Thyroid gland (tissue), 4 donors: Measurements from ENCODE around the gene TEX44. TPM values are rescaled to one million over a fixed set of nuclear protein-coding genes. Genes with fewer than 3 reads are reported as not detected.

Experiments used
- DNase-seq, 2 donors: peaks; one replicate each; pipeline ENCODE4 v3.0.0-alpha.2; 2019
- H3K27ac ChIP-seq, 3 donors: fragments of 200-600 bp; sonication (generic); 1 replicate in 2 of 3; 2 replicates in 1 of 3; pipeline ENCODE4 v1.5.1; 2016 to 2019; ENCODE audit warnings: mild to moderate bottlenecking in 1 of 3, moderate library complexity in 1 of 3
- H3K27me3 ChIP-seq: fragments of 200-600 bp; sonication (generic); one replicate; pipeline ENCODE4 v1.5.1; 2019
- H3K36me3 ChIP-seq, 2 donors: fragments of 200-600 bp; sonication (generic); one replicate each; pipeline ENCODE4 v1.5.1; 2016 to 2019
- H3K4me1 ChIP-seq, 2 donors: fragments of 200-600 bp; sonication (generic); one replicate each; pipeline ENCODE4 v1.5.1; 2017 to 2019
- H3K4me3 ChIP-seq, 3 donors: fragments of 200-600 bp; sonication (generic); replicated peaks in 1 of 3; 1 replicate in 2 of 3; 2 replicates in 1 of 3; pipeline ENCODE4 v1.5.1; 2016; ENCODE audit warnings: mild to moderate bottlenecking in 1 of 3
- H3K9me3 ChIP-seq: fragments of 200-600 bp; sonication (generic); one replicate; pipeline ENCODE4 v1.5.1; 2017
- CTCF ChIP-seq, 6 experiments: fragments of 200-600 bp in 3 of 6; fragments of 450-650 bp in 3 of 6; sonication (generic) in 3 of 6; IDR thresholded peaks; one replicate each; pipeline ENCODE4 v1.5.1; 2016 to 2019; ENCODE audit warnings: antibody characterized with exemption in 6 of 6, mild to moderate bottlenecking in 2 of 6, inconsistent platforms in 1 of 6, moderate library complexity in 1 of 6
- POLR2A ChIP-seq, 2 donors: fragments of 450-650 bp; IDR thresholded peaks; one replicate each; pipeline ENCODE4 v1.6.1; 2017; ENCODE audit warnings: antibody characterized with exemption in 2 of 2, mild to moderate bottlenecking in 2 of 2, moderate library complexity in 1 of 2
- WGBS, 2 donors: methylation state at CpG; one replicate each; pipeline ENCODE4 v1.1.5; 2017; 5-methylcytosine and 5-hydroxymethylcytosine counted together
- intact Hi-C: fragments of 100-400 bp; cut with DNase I; formaldehyde crosslinking; loops from one replicate; pipeline ENCODE4 v1.15.1; 2023
- total RNA-seq, 4 donors: library from RNA; depleted of rRNA; stranded (reverse); fragments of >200 nt; gene quantifications; one replicate each; pipeline ENCODE4 v1.2.3, GENCODE V29; 2016

TEX44 gene
- total RNA-seq, 4 donors from 2014 or later: 0.54 TPM; not detected in 3

- peak; percentile 90 to 98 (median 96) for TF ChIP-seq CTCF (IDR thresholded peaks at IDR 0.05)
- TF ChIP-seq POLR2A (IDR thresholded peaks at IDR 0.05): peak in 1 of 2 donors; percentile 27
- Histone ChIP-seq H3K27ac (peak overlapping the region; percentile 98 to 99 (median 99)), H3K4me3 (no peak overlapping the region), H3K27me3 (no peaks in the 10 kb centered on the region), H3K4me1 (peaks cover 24 to 40% of the 10 kb centered on the region in 2 donors), H3K9me3 (no peaks in the 10 kb centered on the region), H3K36me3 (no peaks in the 10 kb centered on the region)
- intact Hi-C loops: loop anchor here (2.0 kb wide), 1 partner anchor 62 kb away; no protein-coding TSS in a partner anchor
- WGBS, 2 donors: 18 to 24% methylated on average over 12 to 19 of the region's 21 CpGs
- peak; percentile 94 to 96 for DNase-seq
Observed at GRCh38 chr2:231612456-231613330, 20.0 kb downstream of the TEX44 start.

- no peaks in the 10 kb centered on the region for H3K36me3 ChIP-seq
- intact Hi-C loops: loop anchor here (2.0 kb wide), 1 partner anchor 62 kb away; no protein-coding TSS in a partner anchor
- no peaks in the 10 kb centered on the region for H3K27me3 ChIP-seq
- H3K4me3 ChIP-seq: peak overlapping the region in 1 of 3 donors; percentile 44
- peak in 1 of 2 donors; percentile 16 for DNase-seq
- TF ChIP-seq POLR2A (IDR thresholded peaks at IDR 0.05) (no peak), CTCF (IDR thresholded peaks at IDR 0.05) (no peak)
- H3K27ac ChIP-seq: peak overlapping the region; percentile 98 to 99 (median 99)
- H3K9me3 ChIP-seq: no peaks in the 10 kb centered on the region
- peaks cover 24 to 40% of the 10 kb centered on the region in 2 donors for H3K4me1 ChIP-seq
- WGBS, 2 donors: 14 to 17% methylated on average over 9 of the region's 9 CpGs
Observed at GRCh38 chr2:231613331-231613662, 20.6 kb downstream of the TEX44 start.

GRCh38 chr2:231613663-231614558 is 21.2 kb downstream of the TEX44 start:
- peak; percentile 90 to 92 for DNase-seq
- H3K9me3 ChIP-seq: no peaks in the 10 kb centered on the region
- intact Hi-C loops: loop anchor here (2.0 kb wide), 1 partner anchor 61 kb away; no protein-coding TSS in a partner anchor
- peaks cover 24 to 40% of the 10 kb centered on the region in 2 donors for H3K4me1 ChIP-seq
- no peaks in the 10 kb centered on the region for H3K27me3 ChIP-seq
- H3K4me3 ChIP-seq: peak overlapping the region in 2 of 3 donors; percentile 34 to 44
- TF ChIP-seq POLR2A (IDR thresholded peaks at IDR 0.05): peak; percentile 32 to 66
- peak in 3 of 6 experiments; percentile 26 to 36 (median 27) for TF ChIP-seq CTCF (IDR thresholded peaks at IDR 0.05)
- WGBS, 2 donors: 2% methylated on average over 14 to 19 of the region's 86 CpGs
- H3K27ac ChIP-seq: peak overlapping the region; percentile 98 to 99 (median 99)
- no peaks in the 10 kb centered on the region for H3K36me3 ChIP-seq

GRCh38 chr2:231614559-231615057 is 21.9 kb downstream of the TEX44 start:
- Histone ChIP-seq H3K27me3 (no peaks in the 10 kb centered on the region), H3K27ac (peak overlapping the region; percentile 98 to 99 (median 99)), H3K4me3 (peak overlapping the region in 2 of 3 donors; percentile 24 to 44), H3K9me3 (no peaks in the 10 kb centered on the region), H3K4me1 (peaks cover 24 to 40% of the 10 kb centered on the region in 2 donors), H3K36me3 (no peaks in the 10 kb centered on the region)
- intact Hi-C loops: no loop called here
- no peak for TF ChIP-seq CTCF (IDR thresholded peaks at IDR 0.05)
- peak in 1 of 2 donors; percentile 37 for TF ChIP-seq POLR2A (IDR thresholded peaks at IDR 0.05)
- WGBS, 2 donors: 2% methylated on average over 13 to 28 of the region's 46 CpGs
- no peak for DNase-seq
